ENCODE results near the gene BMP2.

Gene BMP2

DNA sequence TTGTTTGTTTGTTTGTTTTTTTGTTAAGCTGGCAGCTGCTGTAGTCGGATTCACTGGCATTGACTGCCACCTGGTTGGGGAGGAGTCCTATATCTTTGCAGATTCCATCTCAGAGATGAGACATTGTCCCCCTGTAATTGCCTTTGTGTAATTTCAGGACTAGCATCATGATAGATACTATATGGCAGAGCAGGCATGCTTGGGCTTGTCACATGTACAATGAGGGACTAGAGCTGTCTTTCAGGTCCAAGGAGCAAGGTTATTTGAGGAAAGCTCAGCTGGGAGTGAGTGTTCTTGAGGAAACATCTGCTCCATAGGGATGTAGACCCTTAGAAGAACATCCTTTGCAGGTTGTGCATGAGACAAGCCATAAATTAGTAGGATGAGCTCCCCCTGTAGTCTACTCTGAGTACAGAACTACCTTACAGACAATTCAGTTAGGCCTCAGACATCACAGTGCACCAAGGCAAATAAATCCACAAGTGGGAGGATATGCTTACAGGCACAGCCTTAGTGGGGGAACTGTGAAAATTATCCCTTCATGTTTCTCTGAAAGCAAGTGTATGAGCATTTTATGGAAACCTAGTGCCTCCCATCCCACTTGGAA, 62.1 kb downstream of the BMP2 start:
- DNase-seq (ENCODE audit: low read depth in 2 of 2, low spot score in 1 of 2) = no peak
